Lower lobe of right lung (tissue), 2 donors: Measurements from ENCODE around the gene MED10. TPM values are rescaled to one million over a fixed set of nuclear protein-coding genes. Genes with fewer than 3 reads are reported as not detected.

Experiments used
- ATAC-seq, 2 donors: fragments of 200-7000 bp; cut with Tn5 transposase; one replicate each; pipeline ENCODE4 v1.9.1; 2020 to 2022; ENCODE audit warnings: mild to moderate bottlenecking in 2 of 2, moderate library complexity in 2 of 2
- DNase-seq: peaks from one replicate; pipeline ENCODE4 v3.0.0-alpha.2; 2020
- H3K27ac ChIP-seq: fragments of 200-600 bp; one replicate; pipeline ENCODE4 v1.8.0; 2022
- H3K27me3 ChIP-seq: fragments of 200-600 bp; one replicate; pipeline ENCODE4 v1.8.0; 2022; ENCODE audit warnings: low read depth
- H3K36me3 ChIP-seq: fragments of 200-600 bp; one replicate; pipeline ENCODE4 v1.8.0; 2022; ENCODE audit warnings: mild to moderate bottlenecking
- H3K4me1 ChIP-seq: fragments of 200-600 bp; one replicate; pipeline ENCODE4 v1.8.0; 2022
- H3K4me3 ChIP-seq: fragments of 200-600 bp; one replicate; pipeline ENCODE4 v1.8.0; 2022; ENCODE audit warnings: mild to moderate bottlenecking
- H3K9me3 ChIP-seq: fragments of 200-600 bp; one replicate; pipeline ENCODE4 v1.8.0; 2022
- CTCF ChIP-seq: fragments of 200-600 bp; IDR thresholded peaks from one replicate; pipeline ENCODE4 v1.8.0; 2022; ENCODE audit warnings: antibody characterized with exemption, mild to moderate bottlenecking
- intact Hi-C: fragments of 100-400 bp; cut with DNase I; formaldehyde crosslinking; loops from one replicate; pipeline ENCODE4 v1.11.0; 2022
- total RNA-seq: library from RNA; stranded (reverse); fragmentation: NEBNext Ultra II Directional; extraction: Animal tissue kit (Norgen Biotek cat#: 25700); gene quantifications from one replicate; pipeline ENCODE4 v1.2.1, GENCODE V29; 2021
- donor health status: DM: no; HTN: yes; CAD: no; lungs with severe emphysema.

MED10 gene
- total RNA-seq, 1 donor from 2014 or later = 30.3 TPM

GRCh38 chr5:6395102-6395445 is 16.7 kb upstream of the MED10 start:
- H3K36me3 ChIP-seq = no peaks in the 10 kb centered on the region
- DNase-seq = no peak
- no peak for ATAC-seq
- intact Hi-C loops = no loop called here
- no peak overlapping the region for H3K4me3 ChIP-seq
- peaks cover 10% of the 10 kb centered on the region for H3K27me3 ChIP-seq
- H3K4me1 ChIP-seq = no peaks in the 10 kb centered on the region
- no peak overlapping the region for H3K27ac ChIP-seq
- no peak for TF ChIP-seq CTCF
- H3K9me3 ChIP-seq = no peaks in the 10 kb centered on the region

- ATAC-seq (no peak), DNase-seq (no peak)
- peaks cover 10% of the 10 kb centered on the region for H3K27me3 ChIP-seq
- H3K36me3 ChIP-seq = no peaks in the 10 kb centered on the region
- intact Hi-C loops = no loop called here
- no peaks in the 10 kb centered on the region for H3K4me1 ChIP-seq
- no peak overlapping the region for H3K27ac ChIP-seq
- no peak for TF ChIP-seq CTCF
- H3K4me3 ChIP-seq = no peak overlapping the region
- H3K9me3 ChIP-seq = no peaks in the 10 kb centered on the region
These were observed 16.2 kb upstream of the MED10 start for GRCh38 chr5:6394429-6395101.

- no peak for ATAC-seq
- Histone ChIP-seq H3K27ac (no peak overlapping the region), H3K9me3 (no peaks in the 10 kb centered on the region), H3K4me1 (no peaks in the 10 kb centered on the region), H3K4me3 (no peak overlapping the region), H3K36me3 (no peaks in the 10 kb centered on the region), H3K27me3 (peaks cover 10% of the 10 kb centered on the region)
- TF ChIP-seq CTCF = no peak
- DNase-seq = no peak
- intact Hi-C loops = no loop called here
These were observed 15.3 kb upstream of the MED10 start for GRCh38 chr5:6393596-6394194.

- no peak overlapping the region for H3K27ac ChIP-seq
- H3K36me3 ChIP-seq = no peaks in the 10 kb centered on the region
- DNase-seq (no peak), ATAC-seq (no peak)
- intact Hi-C loops = no loop called here
- H3K27me3 ChIP-seq = peaks cover 10% of the 10 kb centered on the region
- H3K9me3 ChIP-seq = no peaks in the 10 kb centered on the region
- H3K4me1 ChIP-seq = no peaks in the 10 kb centered on the region
- no peak overlapping the region for H3K4me3 ChIP-seq
- no peak for TF ChIP-seq CTCF
These were observed 14.2 kb upstream of the MED10 start for GRCh38 chr5:6392561-6392960.

GRCh38 chr5:6391151-6391550 is 12.8 kb upstream of the MED10 start:
- intact Hi-C loops = no loop called here
- DNase-seq (no peak), ATAC-seq (no peak)
- H3K4me3 ChIP-seq = no peak overlapping the region
- no peak for TF ChIP-seq CTCF
- peaks cover 11% of the 10 kb centered on the region for H3K27me3 ChIP-seq
- H3K9me3 ChIP-seq = no peaks in the 10 kb centered on the region
- H3K4me1 ChIP-seq = no peaks in the 10 kb centered on the region
- H3K27ac ChIP-seq = no peak overlapping the region
- no peaks in the 10 kb centered on the region for H3K36me3 ChIP-seq
